ENCODE results near the gene DBX2.
"Not testable (repeated sequence)": the region's sequence is repeated elsewhere in the genome, so short reads cannot be mapped to it uniquely, and the experiment has no call there.

The DBX2 gene

DNA sequence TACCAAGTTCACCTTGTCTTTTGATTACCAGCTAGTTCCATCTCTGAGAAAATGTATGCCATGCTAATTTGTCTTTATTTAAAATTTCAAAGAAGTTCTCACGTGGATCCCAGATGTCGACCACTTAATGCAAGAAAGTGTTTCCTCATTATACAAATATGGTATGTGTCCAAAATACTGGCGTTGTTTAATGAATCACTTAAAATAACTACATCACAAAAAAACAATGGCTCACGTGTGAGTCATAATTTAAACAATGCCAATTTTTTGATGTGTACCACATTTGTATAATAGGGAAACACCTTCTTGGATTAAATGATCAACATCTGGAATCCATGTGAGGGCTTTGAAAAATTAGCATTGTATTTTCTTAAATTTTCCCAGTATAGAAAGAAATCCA is 40.8 kb downstream of the DBX2 start:
- Histone ChIP-seq H3K4me1 (ENCODE audit: control insufficient read depth, insufficient read depth, low read length, poor library complexity, severe bottlenecking) (no peaks in the 10 kb centered on the region), H3K9me3 (ENCODE audit: control insufficient read depth, low read length) (no peaks in the 10 kb centered on the region), H3K27ac (ENCODE audit: low read depth, low read length, severe bottlenecking) (no peak overlapping the region), H3K4me3 (ENCODE audit: extremely low read depth, insufficient read depth, low read length, poor library complexity, severe bottlenecking) (no peak overlapping the region), H3K36me3 (ENCODE audit: control insufficient read depth, insufficient read depth, low read length) (no peaks in the 10 kb centered on the region)
- 100% methylated on average over 1 of the region's 4 CpGs; no CpG with 5 or more reads in 1 of the 2 experiments for WGBS, 2 experiments (ENCODE audit: insufficient coverage in 2 of 2)

GRCh38 chr12:45008211-45008610 is 42.7 kb downstream of the DBX2 start:
- Histone ChIP-seq H3K36me3 (ENCODE audit: control insufficient read depth, insufficient read depth, low read length) (no peaks in the 10 kb centered on the region), H3K4me3 (ENCODE audit: extremely low read depth, insufficient read depth, low read length, poor library complexity, severe bottlenecking) (no peak overlapping the region), H3K27ac (ENCODE audit: low read depth, low read length, severe bottlenecking) (no peak overlapping the region), H3K4me1 (ENCODE audit: control insufficient read depth, insufficient read depth, low read length, poor library complexity, severe bottlenecking) (no peaks in the 10 kb centered on the region), H3K9me3 (ENCODE audit: control insufficient read depth, low read length) (no peaks in the 10 kb centered on the region)

DNA sequence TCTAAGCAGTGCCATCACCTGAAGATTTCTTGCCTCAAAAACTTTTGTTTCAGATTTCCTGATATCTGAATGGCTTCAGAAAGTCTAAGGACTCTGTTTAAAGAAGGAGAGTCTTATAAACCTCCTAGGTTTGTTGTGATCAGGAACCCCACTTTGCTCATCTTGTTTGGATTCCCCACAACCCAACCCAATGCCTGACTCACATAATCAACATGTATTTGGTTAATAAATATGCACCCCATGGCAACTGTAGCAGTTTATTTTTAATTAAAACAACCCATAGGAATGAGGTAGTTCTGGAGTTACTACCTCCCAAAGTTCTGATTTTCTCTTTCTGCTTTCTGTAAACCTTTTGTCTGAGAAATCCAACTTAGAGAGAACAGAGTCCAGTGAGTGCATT is 51.5 kb downstream of the DBX2 start:
- no peaks in the 10 kb centered on the region for H3K4me1 ChIP-seq (ENCODE audit: control insufficient read depth, insufficient read depth, low read length, poor library complexity, severe bottlenecking)
- H3K36me3 ChIP-seq (ENCODE audit: control insufficient read depth, insufficient read depth, low read length), result no peaks in the 10 kb centered on the region
- no peak overlapping the region for H3K27ac ChIP-seq (ENCODE audit: low read depth, low read length, severe bottlenecking)
- H3K9me3 ChIP-seq (ENCODE audit: control insufficient read depth, low read length), result no peaks in the 10 kb centered on the region
- no peak overlapping the region for H3K4me3 ChIP-seq (ENCODE audit: extremely low read depth, insufficient read depth, low read length, poor library complexity, severe bottlenecking)

- WGBS, 2 experiments (ENCODE audit: insufficient coverage in 2 of 2), result no CpG with 5 or more reads among the region's 1 CpG
- no peaks in the 10 kb centered on the region for H3K36me3 ChIP-seq (ENCODE audit: control insufficient read depth, insufficient read depth, low read length)
- no peaks in the 10 kb centered on the region for H3K9me3 ChIP-seq (ENCODE audit: control insufficient read depth, low read length)
- no peaks in the 10 kb centered on the region for H3K4me1 ChIP-seq (ENCODE audit: control insufficient read depth, insufficient read depth, low read length, poor library complexity, severe bottlenecking)
- H3K4me3 ChIP-seq (ENCODE audit: extremely low read depth, insufficient read depth, low read length, poor library complexity, severe bottlenecking), result no peak overlapping the region
- H3K27ac ChIP-seq (ENCODE audit: low read depth, low read length, severe bottlenecking), result no peak overlapping the region
Measured at GRCh38 chr12:44993161-44993560, 57.7 kb downstream of the DBX2 start.

DNA sequence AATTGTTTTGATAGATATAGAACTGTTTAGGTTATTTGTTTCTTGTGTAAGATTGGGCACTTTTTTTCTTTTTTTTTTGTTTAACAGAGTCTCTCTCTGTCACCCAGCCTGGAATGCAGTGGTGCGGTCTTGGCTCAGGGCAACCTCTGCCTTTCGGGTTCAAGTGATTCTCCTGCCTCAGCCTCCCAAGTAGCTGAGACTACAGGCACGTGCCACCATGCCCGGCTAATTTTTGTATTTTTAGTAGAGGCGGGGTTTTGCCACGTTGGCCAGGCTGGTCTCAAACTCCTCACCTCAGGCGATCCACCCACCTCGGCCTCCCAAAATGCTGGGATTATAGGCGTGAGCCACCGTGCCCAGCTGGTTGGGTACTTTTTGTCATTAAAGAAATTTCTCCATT is 66.0 kb downstream of the DBX2 start:
- H3K4me1 ChIP-seq (ENCODE audit: control insufficient read depth, insufficient read depth, low read length, poor library complexity, severe bottlenecking); H3K27ac ChIP-seq (ENCODE audit: low read depth, low read length, severe bottlenecking); H3K9me3 ChIP-seq (ENCODE audit: control insufficient read depth, low read length); H3K4me3 ChIP-seq (ENCODE audit: extremely low read depth, insufficient read depth, low read length, poor library complexity, severe bottlenecking); H3K36me3 ChIP-seq (ENCODE audit: control insufficient read depth, insufficient read depth, low read length): not testable (repeated sequence)
- 77% methylated on average over 4 of the region's 10 CpGs; no CpG with 5 or more reads in 1 of the 2 experiments for WGBS, 2 experiments (ENCODE audit: insufficient coverage in 2 of 2)

GRCh38 chr12:44979918-44980317 is 71.0 kb downstream of the DBX2 start:
- Histone ChIP-seq H3K9me3 (ENCODE audit: control insufficient read depth, low read length) (no peaks in the 10 kb centered on the region), H3K4me1 (ENCODE audit: control insufficient read depth, insufficient read depth, low read length, poor library complexity, severe bottlenecking) (no peaks in the 10 kb centered on the region), H3K27ac (ENCODE audit: low read depth, low read length, severe bottlenecking) (no peak overlapping the region), H3K36me3 (ENCODE audit: control insufficient read depth, insufficient read depth, low read length) (no peaks in the 10 kb centered on the region), H3K4me3 (ENCODE audit: extremely low read depth, insufficient read depth, low read length, poor library complexity, severe bottlenecking) (no peak overlapping the region)
- WGBS, 2 experiments (ENCODE audit: insufficient coverage in 2 of 2), result 77 to 82% methylated on average over 2 to 3 of the region's 5 CpGs

DNA sequence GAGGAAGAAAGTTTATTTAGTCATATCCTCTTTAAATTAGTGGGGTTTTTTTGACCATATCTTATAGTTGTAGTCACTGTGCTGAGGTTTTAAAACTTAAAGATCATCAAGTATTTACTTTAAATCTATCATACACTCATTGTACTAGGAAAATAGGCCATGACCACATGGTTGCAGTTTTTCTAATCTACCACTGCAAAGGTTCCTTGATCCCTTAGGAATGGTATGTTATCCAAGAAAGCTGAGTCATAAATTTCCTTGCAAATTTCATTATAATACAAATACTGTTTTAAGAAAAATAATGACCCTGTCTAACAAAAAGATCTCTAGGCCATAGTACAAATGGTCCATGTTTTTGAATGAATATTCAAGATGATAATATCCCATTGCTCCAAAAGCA is 74.7 kb downstream of the DBX2 start:
- no peak overlapping the region for H3K4me3 ChIP-seq (ENCODE audit: extremely low read depth, insufficient read depth, low read length, poor library complexity, severe bottlenecking)
- H3K36me3 ChIP-seq (ENCODE audit: control insufficient read depth, insufficient read depth, low read length), result no peaks in the 10 kb centered on the region
- H3K27ac ChIP-seq (ENCODE audit: low read depth, low read length, severe bottlenecking), result no peak overlapping the region
- H3K9me3 ChIP-seq (ENCODE audit: control insufficient read depth, low read length), result no peaks in the 10 kb centered on the region
- no peaks in the 10 kb centered on the region for H3K4me1 ChIP-seq (ENCODE audit: control insufficient read depth, insufficient read depth, low read length, poor library complexity, severe bottlenecking)

DNA sequence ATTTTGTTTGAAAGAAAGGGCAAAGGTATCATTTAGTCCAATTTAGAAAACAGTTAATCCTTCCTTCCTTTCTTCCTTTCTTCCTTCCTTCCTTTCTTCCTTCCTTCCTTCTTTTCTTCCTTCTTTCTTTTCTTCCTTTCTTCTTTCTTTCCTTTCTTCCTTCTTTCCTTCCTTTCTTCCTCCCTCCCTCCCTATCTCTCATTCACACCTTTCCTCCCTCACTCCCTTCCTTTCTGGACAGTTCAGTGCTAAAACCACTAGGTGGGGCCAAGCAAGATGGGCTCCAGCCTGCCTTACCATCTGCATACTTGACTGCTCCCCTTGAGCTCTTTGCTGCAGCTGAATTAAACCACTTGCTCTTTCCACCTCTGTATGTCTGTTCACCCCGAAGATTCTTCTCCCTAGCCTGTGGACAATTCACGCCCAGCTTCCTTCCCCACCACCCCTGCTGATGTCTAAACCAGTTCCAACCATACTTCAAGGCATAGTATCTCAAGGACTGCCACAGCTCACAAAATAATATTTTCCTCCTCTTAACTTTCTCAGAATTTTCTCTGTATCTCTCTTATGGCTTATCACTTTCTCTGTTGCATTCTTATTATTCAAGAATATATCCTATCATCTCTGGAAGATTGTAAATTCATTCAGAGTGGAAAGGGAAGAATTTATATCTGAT is 78.0 kb downstream of the DBX2 start:
- H3K9me3 ChIP-seq (ENCODE audit: control insufficient read depth, low read length), result no peaks in the 10 kb centered on the region
- H3K4me1 ChIP-seq (ENCODE audit: control insufficient read depth, insufficient read depth, low read length, poor library complexity, severe bottlenecking), result no peaks in the 10 kb centered on the region
- no peak overlapping the region for H3K4me3 ChIP-seq (ENCODE audit: extremely low read depth, insufficient read depth, low read length, poor library complexity, severe bottlenecking)
- WGBS, 2 experiments (ENCODE audit: insufficient coverage in 2 of 2), result 0 to 21% methylated on average over 2 of the region's 2 CpGs
- H3K27ac ChIP-seq (ENCODE audit: low read depth, low read length, severe bottlenecking), result no peak overlapping the region
- H3K36me3 ChIP-seq (ENCODE audit: control insufficient read depth, insufficient read depth, low read length), result no peaks in the 10 kb centered on the region

GRCh38 chr12:44968965-44969364 is 81.9 kb downstream of the DBX2 start:
- no peak overlapping the region for H3K4me3 ChIP-seq (ENCODE audit: extremely low read depth, insufficient read depth, low read length, poor library complexity, severe bottlenecking)
- H3K36me3 ChIP-seq (ENCODE audit: control insufficient read depth, insufficient read depth, low read length), result no peaks in the 10 kb centered on the region
- no peaks in the 10 kb centered on the region for H3K9me3 ChIP-seq (ENCODE audit: control insufficient read depth, low read length)
- H3K27ac ChIP-seq (ENCODE audit: low read depth, low read length, severe bottlenecking), result no peak overlapping the region
- no CpG with 5 or more reads among the region's 1 CpG for WGBS, 2 experiments (ENCODE audit: insufficient coverage in 2 of 2)
- no peaks in the 10 kb centered on the region for H3K4me1 ChIP-seq (ENCODE audit: control insufficient read depth, insufficient read depth, low read length, poor library complexity, severe bottlenecking)

Measured in mesodermal cell (in vitro differentiated cells).